H9 (cell line): ENCODE measurements around the gene MSL1. TPM values are rescaled to one million over a fixed set of nuclear protein-coding genes. Genes with fewer than 3 reads are reported as not detected.

Experiments used
- DNase-seq: peaks from one replicate; pipeline ENCODE4 v3.0.0-alpha.2; 2017
- H2AFZ ChIP-seq: one replicate; pipeline ENCODE4 v1.6.1; 2013; ENCODE audit warnings: mild to moderate bottlenecking, low read length, control low read depth, moderate library complexity
- H2AK5ac ChIP-seq: 2 replicates; pipeline ENCODE4 v1.6.1; 2013; ENCODE audit warnings: low read length, control low read depth, mixed read lengths; ENCODE audit not compliant: insufficient read length
- H2BK120ac ChIP-seq: one replicate; pipeline ENCODE4 v1.6.1; 2013; ENCODE audit warnings: low read depth, mild to moderate bottlenecking, low read length, control low read depth, inconsistent platforms; ENCODE audit not compliant: poor library complexity, severe bottlenecking
- H2BK12ac ChIP-seq: 2 replicates; pipeline ENCODE4 v1.6.1; 2013; ENCODE audit warnings: low read length, control low read depth, mixed read lengths, low read depth; ENCODE audit not compliant: insufficient read length
- H2BK15ac ChIP-seq: 2 replicates; pipeline ENCODE4 v1.6.1; 2013; ENCODE audit warnings: low read depth, low read length, control low read depth
- H2BK20ac ChIP-seq: one replicate; pipeline ENCODE4 v1.6.1; 2013; ENCODE audit warnings: low read depth, mild to moderate bottlenecking, low read length, control low read depth, inconsistent platforms; ENCODE audit not compliant: poor library complexity, severe bottlenecking
- H2BK5ac ChIP-seq: 2 replicates; pipeline ENCODE4 v1.6.1; 2013; ENCODE audit warnings: low read length, control low read depth, mixed read lengths; ENCODE audit not compliant: insufficient read length
- H3K14ac ChIP-seq: 2 replicates; pipeline ENCODE4 v1.6.1; 2013; ENCODE audit warnings: low read length, control low read depth; ENCODE audit not compliant: insufficient read depth
- H3K18ac ChIP-seq: 2 replicates; pipeline ENCODE4 v1.6.1; 2013; ENCODE audit warnings: low read depth, mild to moderate bottlenecking, mixed read lengths, low read length, control low read depth; ENCODE audit not compliant: insufficient read length
- H3K23ac ChIP-seq: 2 replicates; pipeline ENCODE4 v1.6.1; 2013; ENCODE audit warnings: low read length, control low read depth, mixed read lengths, low read depth; ENCODE audit not compliant: insufficient read length
- H3K23me2 ChIP-seq: 2 replicates; pipeline ENCODE4 v1.6.1; 2013; ENCODE audit warnings: low read depth, mild to moderate bottlenecking, mixed read lengths, low read length, control low read depth; ENCODE audit not compliant: insufficient read length, poor library complexity, severe bottlenecking
- H3K27ac ChIP-seq: 2 replicates; pipeline ENCODE4 v1.5.1; 2013; ENCODE audit warnings: low read length, control low read depth, mixed read lengths, low read depth; ENCODE audit not compliant: insufficient read length
- H3K27me3 ChIP-seq: 2 replicates; pipeline ENCODE4 v1.6.1; 2013; ENCODE audit warnings: low read length, control low read depth, inconsistent platforms; ENCODE audit not compliant: insufficient read depth
- H3K4ac ChIP-seq: 2 replicates; pipeline ENCODE4 v1.6.1; 2013; ENCODE audit warnings: low read depth, mild to moderate bottlenecking, control low read depth, inconsistent platforms, low read length, moderate library complexity
- H3K4me1 ChIP-seq: 2 replicates; pipeline ENCODE4 v1.6.1; 2013; ENCODE audit warnings: low read length, control low read depth, inconsistent platforms; ENCODE audit not compliant: insufficient read depth
- H3K4me2 ChIP-seq: 2 replicates; pipeline ENCODE4 v1.6.1; 2013; ENCODE audit warnings: low read length, control low read depth, mixed read lengths; ENCODE audit not compliant: insufficient read length, insufficient read depth
- H3K56ac ChIP-seq: 2 replicates; pipeline ENCODE4 v1.6.1; 2013; ENCODE audit warnings: low read depth, mild to moderate bottlenecking, mixed read lengths, low read length, control low read depth; ENCODE audit not compliant: insufficient read length
- H3K79me1 ChIP-seq: 2 replicates; pipeline ENCODE4 v1.6.1; 2013; ENCODE audit warnings: low read depth, mild to moderate bottlenecking, moderate library complexity, low read length, control low read depth, inconsistent platforms; ENCODE audit not compliant: insufficient read depth, poor library complexity, severe bottlenecking
- H3K79me2 ChIP-seq: 2 replicates; pipeline ENCODE4 v1.6.1; 2013; ENCODE audit warnings: low read length, control low read depth, inconsistent platforms; ENCODE audit not compliant: insufficient read depth
- H3K9ac ChIP-seq: 2 replicates; pipeline ENCODE4 v1.6.1; 2013; ENCODE audit warnings: low read length, control low read depth, mixed read lengths; ENCODE audit not compliant: insufficient read length; ENCODE audit errors: extremely low read depth
- H3K9me3 ChIP-seq: one replicate; pipeline ENCODE4 v1.6.1; 2013; ENCODE audit warnings: low read depth, low read length, inconsistent platforms; ENCODE audit not compliant: control insufficient read depth
- H3T11ph ChIP-seq: one replicate; pipeline ENCODE4 v1.6.1; 2013; ENCODE audit warnings: mild to moderate bottlenecking, low read length, control low read depth, inconsistent platforms
- H4K20me1 ChIP-seq: one replicate; pipeline ENCODE4 v1.6.1; 2013; ENCODE audit not compliant: control insufficient read depth, insufficient read length, insufficient read depth
- H4K5ac ChIP-seq: 2 replicates; pipeline ENCODE4 v1.6.1; 2013; ENCODE audit warnings: low read depth, mild to moderate bottlenecking, mixed read lengths, low read length, control low read depth; ENCODE audit not compliant: insufficient read length
- H4K8ac ChIP-seq: replicated peaks from 2 replicates; pipeline ENCODE4 v1.6.1; 2013; ENCODE audit warnings: low read length, control low read depth, mixed read lengths, low read depth; ENCODE audit not compliant: insufficient read length
- H4K91ac ChIP-seq: 2 replicates; pipeline ENCODE4 v1.6.1; 2013; ENCODE audit warnings: low read depth, mild to moderate bottlenecking, moderate library complexity, mixed read lengths, low read length, control low read depth; ENCODE audit not compliant: insufficient read length
- H3K27ac Mint-ChIP-seq, 3 experiments: 2 replicates in 2 of 3; 3 replicates in 1 of 3; pipeline ENCODE4 v1.8.0; 2020 to 2021; ENCODE audit warnings: mixed read lengths in 3 of 3, mild to moderate bottlenecking in 1 of 3, moderate library complexity in 1 of 3
- H3K27me3 Mint-ChIP-seq: 2 replicates; pipeline ENCODE4 v1.8.0; 2021; ENCODE audit warnings: low read depth, mild to moderate bottlenecking, moderate library complexity, mixed read lengths
- H3K36me3 Mint-ChIP-seq, 3 experiments: 2 replicates in 2 of 3; 3 replicates in 1 of 3; pipeline ENCODE4 v1.8.0; 2020 to 2021; ENCODE audit warnings: low read depth in 3 of 3, mixed read lengths in 3 of 3; ENCODE audit not compliant: insufficient read depth in 1 of 3
- H3K4me1 Mint-ChIP-seq, 2 experiments: 2 replicates each; pipeline ENCODE4 v1.8.0; 2020; ENCODE audit warnings: mixed read lengths in 2 of 2
- H3K4me3 Mint-ChIP-seq, 2 experiments: 2 replicates in 1 of 2; 3 replicates in 1 of 2; pipeline ENCODE4 v1.8.0; 2020 to 2021; ENCODE audit warnings: mild to moderate bottlenecking in 2 of 2, mixed read lengths in 2 of 2, moderate library complexity in 1 of 2
- H3K9me3 Mint-ChIP-seq, 2 experiments: 2 replicates in 1 of 2; 3 replicates in 1 of 2; pipeline ENCODE4 v1.8.0; 2020; ENCODE audit warnings: mild to moderate bottlenecking in 2 of 2, mixed read lengths in 2 of 2, moderate library complexity in 1 of 2
- WGBS: extraction: QIAGEN DNeasy Blood & Tissue Kit; methylation state at CpG from one replicate; pipeline ENCODE4 v1.1.7; 2013; ENCODE audit warnings: missing lambda C conversion rate, low lambda C conversion rate, mixed read lengths; ENCODE audit not compliant: insufficient read length; ENCODE audit errors: extremely low coverage; 5-methylcytosine and 5-hydroxymethylcytosine counted together
- total RNA-seq: library from RNA; stranded (reverse); gene quantifications from 2 replicates; pipeline ENCODE4 v1.2.1, GENCODE V29; 2021
- TF ChIP-seq, protein P1 (sequence below): fragments of 200-600 bp; sonication (generic); conservative IDR thresholded peaks from 3 replicates; pipeline ENCODE4 v1.8.0; 2021; ENCODE audit warnings: antibody characterized with exemption, mild to moderate bottlenecking

MSL1 gene
- total RNA-seq, 1 experiment from 2014 or later, result 105 TPM

DNA sequence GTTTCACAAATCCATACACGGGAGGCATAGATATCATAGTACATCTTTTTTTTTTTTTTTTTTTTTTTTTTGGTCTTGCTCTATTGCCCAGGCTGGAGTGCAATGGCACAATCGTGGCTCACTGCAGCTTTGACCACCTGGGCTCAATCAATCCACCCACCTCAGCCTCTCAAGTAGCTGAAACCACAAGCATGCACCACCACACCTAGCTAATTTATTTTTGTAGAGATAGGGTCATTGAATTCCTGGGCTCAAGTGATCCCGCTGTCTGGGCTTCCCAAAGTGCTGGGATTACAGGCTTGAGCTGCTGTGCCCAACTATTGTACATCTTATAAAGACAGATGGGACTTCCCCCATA lies 52.0 kb downstream of the MSL1 start:
- Mint-ChIP-seq H3K27me3 (no peaks in the 10 kb centered on the region; the same call in 1 of the 2 replicates), H3K4me3 (no peak overlapping the region), H3K36me3 (peaks cover 41 to 67% (median 64%) of the 10 kb centered on the region in 3 experiments), H3K27ac (0 out of 7 replicates have a peak overlapping the region, but pooled peaks of 1 of the 3 experiments have one; percentile 7), H3K9me3 (no peaks in the 10 kb centered on the region), H3K4me1 (peaks cover 16 to 21% of the 10 kb centered on the region in 2 experiments)
- no peak overlapping the region for H3T11ph ChIP-seq
- no CpG with 5 or more reads among the region's 3 CpGs for WGBS
- no peak overlapping the region for H4K5ac ChIP-seq
- H4K20me1 ChIP-seq, result peaks cover 2% of the 10 kb centered on the region
- no peak overlapping the region for H3K9ac ChIP-seq
- H3K4ac ChIP-seq, result no peak overlapping the region
- H2BK20ac ChIP-seq, result no peak overlapping the region
- no peak overlapping the region for H3K18ac ChIP-seq
- no peak overlapping the region for H3K4me2 ChIP-seq
- no peak for DNase-seq
- H3K14ac ChIP-seq, result no peak overlapping the region
- H3K4me1 ChIP-seq, result peaks cover 5% of the 10 kb centered on the region; the same call in 1 of the 2 replicates
- H2AK5ac ChIP-seq, result no peak overlapping the region
- H3K79me1 ChIP-seq, result no peaks in the 10 kb centered on the region
- no peak overlapping the region for H3K56ac ChIP-seq
- H2BK120ac ChIP-seq, result no peak overlapping the region
- no peak overlapping the region for H2BK5ac ChIP-seq
- no peak overlapping the region for H3K23ac ChIP-seq
- H2AFZ ChIP-seq, result no peak overlapping the region
- H3K79me2 ChIP-seq, result no peaks in the 10 kb centered on the region
- H3K9me3 ChIP-seq, result no peaks in the 10 kb centered on the region
- H4K8ac ChIP-seq, result no peak overlapping the region
- H3K23me2 ChIP-seq, result no peaks in the 10 kb centered on the region
- H2BK15ac ChIP-seq, result no peak overlapping the region
- no peak overlapping the region for H4K91ac ChIP-seq
- no peaks in the 10 kb centered on the region; the same call in 1 of the 2 replicates for H3K27me3 ChIP-seq
- TF ChIP-seq, protein P1, sequence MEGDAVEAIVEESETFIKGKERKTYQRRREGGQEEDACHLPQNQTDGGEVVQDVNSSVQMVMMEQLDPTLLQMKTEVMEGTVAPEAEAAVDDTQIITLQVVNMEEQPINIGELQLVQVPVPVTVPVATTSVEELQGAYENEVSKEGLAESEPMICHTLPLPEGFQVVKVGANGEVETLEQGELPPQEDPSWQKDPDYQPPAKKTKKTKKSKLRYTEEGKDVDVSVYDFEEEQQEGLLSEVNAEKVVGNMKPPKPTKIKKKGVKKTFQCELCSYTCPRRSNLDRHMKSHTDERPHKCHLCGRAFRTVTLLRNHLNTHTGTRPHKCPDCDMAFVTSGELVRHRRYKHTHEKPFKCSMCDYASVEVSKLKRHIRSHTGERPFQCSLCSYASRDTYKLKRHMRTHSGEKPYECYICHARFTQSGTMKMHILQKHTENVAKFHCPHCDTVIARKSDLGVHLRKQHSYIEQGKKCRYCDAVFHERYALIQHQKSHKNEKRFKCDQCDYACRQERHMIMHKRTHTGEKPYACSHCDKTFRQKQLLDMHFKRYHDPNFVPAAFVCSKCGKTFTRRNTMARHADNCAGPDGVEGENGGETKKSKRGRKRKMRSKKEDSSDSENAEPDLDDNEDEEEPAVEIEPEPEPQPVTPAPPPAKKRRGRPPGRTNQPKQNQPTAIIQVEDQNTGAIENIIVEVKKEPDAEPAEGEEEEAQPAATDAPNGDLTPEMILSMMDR, result no peak
- no peak overlapping the region for H3K27ac ChIP-seq
- no peak overlapping the region for H2BK12ac ChIP-seq
